Uterus (tissue), 4 donors: Measurements from ENCODE around the gene MEST. TPM values are rescaled to one million over a fixed set of nuclear protein-coding genes. Genes with fewer than 3 reads are reported as not detected.

Source experiments
- DNase-seq, 2 donors: peaks; one replicate each; pipeline ENCODE4 v3.0.0-alpha.2; 2019 to 2020
- H3K27ac ChIP-seq, 2 donors: fragments of 200-600 bp; sonication (generic); 1 replicate in 1 of 2; 2 replicates in 1 of 2; pipeline ENCODE4 v1.5.1; 2016 to 2018
- H3K27me3 ChIP-seq, 2 donors: fragments of 200-600 bp; sonication (generic); one replicate each; pipeline ENCODE4 v1.5.1; 2018 to 2019; ENCODE audit warnings: control low read depth in 1 of 2
- H3K36me3 ChIP-seq, 2 donors: fragments of 200-600 bp; sonication (generic); one replicate each; pipeline ENCODE4 v1.5.1; 2019; ENCODE audit warnings: control low read depth in 1 of 2
- H3K4me1 ChIP-seq, 2 donors: fragments of 200-600 bp; sonication (generic); one replicate each; pipeline ENCODE4 v1.5.1; 2018 to 2019; ENCODE audit warnings: control low read depth in 1 of 2
- H3K4me3 ChIP-seq, 2 donors: fragments of 200-600 bp; sonication (generic); 1 replicate in 1 of 2; 2 replicates in 1 of 2; pipeline ENCODE4 v1.5.1; 2018 to 2019; ENCODE audit warnings: mild to moderate bottlenecking in 1 of 2
- H3K9me3 ChIP-seq, 2 donors: fragments of 200-600 bp; sonication (generic); one replicate each; pipeline ENCODE4 v1.5.1; 2019; ENCODE audit warnings: control low read depth in 1 of 2
- POLR2A ChIP-seq, 2 donors: fragments of 450-650 bp; IDR thresholded peaks; one replicate each; pipeline ENCODE4 v1.6.1; 2016; ENCODE audit warnings: antibody characterized with exemption in 2 of 2, mild to moderate bottlenecking in 1 of 2, moderate library complexity in 1 of 2
- intact Hi-C: fragments of 100-400 bp; cut with DNase I; formaldehyde crosslinking; loops from one replicate; pipeline ENCODE4 v1.15.1; 2023; ENCODE audit warnings: low total_unique reads
- total RNA-seq, 4 donors: library from RNA; depleted of rRNA in 3 of 4; stranded (reverse); fragments of >200 nt in 3 of 4; gene quantifications; one replicate each; pipeline versions ENCODE4 v1.1.0 to v1.2.4, GENCODE V29; 2014 to 2023
- TF ChIP-seq, protein P1 (sequence below), 4 experiments: fragments of 200-600 bp in 2 of 4; fragments of 450-650 bp in 2 of 4; sonication (generic) in 2 of 4; IDR thresholded peaks; one replicate each; pipeline ENCODE4 v1.5.1; 2016 to 2019; ENCODE audit warnings: antibody characterized with exemption in 4 of 4, mild to moderate bottlenecking in 2 of 4, moderate library complexity in 1 of 4
- donor health status: DM: yes; HTN: yes; CAD: no.

MEST gene
- total RNA-seq, 4 donors from 2014 or later, result 7.7 to 462 (median 23.7) TPM

DNA sequence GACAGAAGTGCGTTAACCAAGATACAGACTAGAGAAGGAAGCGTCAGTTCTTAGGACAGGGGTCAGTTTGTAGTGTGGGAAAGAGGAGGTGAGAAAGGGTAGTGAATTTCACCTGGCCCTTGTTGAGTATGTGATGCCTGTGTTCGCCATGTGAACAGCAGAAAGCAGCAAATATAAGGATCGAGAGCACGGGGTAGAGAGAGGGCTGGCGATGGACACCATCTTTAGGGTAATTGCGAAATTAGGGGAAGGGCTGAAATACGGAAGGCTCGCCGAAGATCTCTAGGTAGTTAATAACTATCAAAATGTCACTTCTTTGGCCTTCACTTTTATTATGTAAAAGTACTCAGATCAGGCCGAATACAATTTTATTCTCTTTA lies 6.2 kb upstream of the MEST start:
- no peak for TF ChIP-seq POLR2A (IDR thresholded peaks at IDR 0.05)
- TF ChIP-seq, protein P1, sequence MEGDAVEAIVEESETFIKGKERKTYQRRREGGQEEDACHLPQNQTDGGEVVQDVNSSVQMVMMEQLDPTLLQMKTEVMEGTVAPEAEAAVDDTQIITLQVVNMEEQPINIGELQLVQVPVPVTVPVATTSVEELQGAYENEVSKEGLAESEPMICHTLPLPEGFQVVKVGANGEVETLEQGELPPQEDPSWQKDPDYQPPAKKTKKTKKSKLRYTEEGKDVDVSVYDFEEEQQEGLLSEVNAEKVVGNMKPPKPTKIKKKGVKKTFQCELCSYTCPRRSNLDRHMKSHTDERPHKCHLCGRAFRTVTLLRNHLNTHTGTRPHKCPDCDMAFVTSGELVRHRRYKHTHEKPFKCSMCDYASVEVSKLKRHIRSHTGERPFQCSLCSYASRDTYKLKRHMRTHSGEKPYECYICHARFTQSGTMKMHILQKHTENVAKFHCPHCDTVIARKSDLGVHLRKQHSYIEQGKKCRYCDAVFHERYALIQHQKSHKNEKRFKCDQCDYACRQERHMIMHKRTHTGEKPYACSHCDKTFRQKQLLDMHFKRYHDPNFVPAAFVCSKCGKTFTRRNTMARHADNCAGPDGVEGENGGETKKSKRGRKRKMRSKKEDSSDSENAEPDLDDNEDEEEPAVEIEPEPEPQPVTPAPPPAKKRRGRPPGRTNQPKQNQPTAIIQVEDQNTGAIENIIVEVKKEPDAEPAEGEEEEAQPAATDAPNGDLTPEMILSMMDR (IDR thresholded peaks at IDR 0.05), result no peak
- DNase-seq, result no peak
- Histone ChIP-seq H3K4me1 (no peaks in the 10 kb centered on the region), H3K27me3 (no peaks in the 10 kb centered on the region), H3K36me3 (no peaks in the 10 kb centered on the region), H3K27ac (no peak overlapping the region), H3K4me3 (peak overlapping the region in 1 of 2 donors; percentile 25), H3K9me3 (no peaks in the 10 kb centered on the region)
- intact Hi-C loops, result loop anchor here (10.0 kb wide), 1 partner anchor 211 kb away; no protein-coding TSS in a partner anchor

DNA sequence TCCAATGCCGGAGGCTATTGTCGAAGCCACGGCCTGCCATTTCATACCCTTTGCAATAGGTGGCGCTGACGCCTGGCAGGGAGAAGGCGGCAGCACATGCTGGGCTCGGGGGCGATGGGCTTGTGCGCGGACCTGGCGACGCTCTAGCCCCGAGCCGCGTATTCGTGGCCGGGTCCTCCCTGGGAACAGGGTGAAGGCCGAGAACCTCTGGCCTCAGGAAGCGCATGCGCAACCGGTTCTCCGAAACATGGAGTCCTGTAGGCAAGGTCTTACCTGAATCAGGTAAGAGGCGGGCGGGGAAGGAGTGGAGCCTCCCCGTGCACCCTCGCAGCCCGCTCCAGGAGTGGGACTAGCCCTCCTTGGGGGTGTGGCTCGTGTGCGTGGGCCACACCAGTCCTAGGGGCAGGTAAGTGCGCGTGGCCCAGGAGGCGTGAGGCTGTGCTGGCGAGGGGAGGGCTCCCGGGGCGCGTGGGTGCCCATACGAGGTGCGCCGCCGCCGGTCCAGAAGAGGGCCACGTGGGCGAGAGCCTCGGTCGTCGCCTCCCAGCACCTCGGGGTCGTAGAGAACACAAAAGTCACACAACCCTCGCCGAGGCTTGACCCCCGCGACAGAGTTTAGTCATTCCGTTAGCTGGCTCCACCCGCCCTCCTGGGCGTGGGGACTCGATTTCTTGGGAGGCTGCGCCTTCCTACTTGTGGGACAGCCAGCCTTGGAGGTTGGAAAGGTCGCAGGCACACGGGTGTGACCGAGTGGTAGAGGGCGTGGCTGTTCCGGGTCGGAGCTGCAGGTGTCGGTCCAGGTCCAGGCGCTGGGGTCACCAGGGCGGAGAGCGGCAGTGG lies 5.6 kb upstream of the MEST start:
- intact Hi-C loops, result loop anchor here (10.0 kb wide), 1 partner anchor 212 kb away; no protein-coding TSS in a partner anchor
- peak overlapping the region in 1 of 2 donors; percentile 19 for H3K27ac ChIP-seq

DNA sequence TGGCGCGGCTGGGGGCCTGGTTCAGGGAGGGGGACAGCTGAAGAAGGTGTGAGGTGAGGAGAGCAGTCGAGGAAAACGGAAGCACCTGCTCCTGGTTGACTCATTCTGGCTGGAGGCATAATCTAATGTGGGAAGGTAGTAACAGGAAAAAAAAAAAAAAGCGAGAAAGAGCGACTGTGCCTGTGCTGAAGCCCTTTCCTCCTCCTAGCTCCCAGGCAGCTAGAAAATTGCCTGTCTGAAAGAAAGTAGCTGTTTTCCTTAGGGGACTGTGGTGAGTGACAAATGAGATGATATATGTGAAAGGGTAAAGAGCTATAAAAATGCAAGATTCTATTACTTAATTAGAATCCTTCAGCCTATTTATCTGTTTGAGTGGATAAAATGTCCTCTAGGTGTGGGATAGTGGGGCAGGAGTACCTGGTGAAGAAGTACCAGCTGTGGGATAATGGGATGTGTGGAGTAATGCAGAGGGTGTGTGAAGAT lies 4.9 kb upstream of the MEST start:
- intact Hi-C loops, result loop anchor here (10.0 kb wide), 1 partner anchor 212 kb away; no protein-coding TSS in a partner anchor
- H3K27ac ChIP-seq, result no peak overlapping the region

More for the DNA sequence above, 5.6 kb upstream of the MEST start:
- TF ChIP-seq, protein P1 (IDR thresholded peaks at IDR 0.05), result peak in 3 of 4 experiments; percentile 20 to 33 (median 29)
- TF ChIP-seq POLR2A (IDR thresholded peaks at IDR 0.05), result no peak
- H3K4me1 ChIP-seq, result no peaks in the 10 kb centered on the region
- no peaks in the 10 kb centered on the region for H3K27me3 ChIP-seq
- no peaks in the 10 kb centered on the region for H3K9me3 ChIP-seq
- peak overlapping the region; percentile 22 to 25 for H3K4me3 ChIP-seq
- H3K36me3 ChIP-seq, result no peaks in the 10 kb centered on the region
- DNase-seq, result no peak

DNA sequence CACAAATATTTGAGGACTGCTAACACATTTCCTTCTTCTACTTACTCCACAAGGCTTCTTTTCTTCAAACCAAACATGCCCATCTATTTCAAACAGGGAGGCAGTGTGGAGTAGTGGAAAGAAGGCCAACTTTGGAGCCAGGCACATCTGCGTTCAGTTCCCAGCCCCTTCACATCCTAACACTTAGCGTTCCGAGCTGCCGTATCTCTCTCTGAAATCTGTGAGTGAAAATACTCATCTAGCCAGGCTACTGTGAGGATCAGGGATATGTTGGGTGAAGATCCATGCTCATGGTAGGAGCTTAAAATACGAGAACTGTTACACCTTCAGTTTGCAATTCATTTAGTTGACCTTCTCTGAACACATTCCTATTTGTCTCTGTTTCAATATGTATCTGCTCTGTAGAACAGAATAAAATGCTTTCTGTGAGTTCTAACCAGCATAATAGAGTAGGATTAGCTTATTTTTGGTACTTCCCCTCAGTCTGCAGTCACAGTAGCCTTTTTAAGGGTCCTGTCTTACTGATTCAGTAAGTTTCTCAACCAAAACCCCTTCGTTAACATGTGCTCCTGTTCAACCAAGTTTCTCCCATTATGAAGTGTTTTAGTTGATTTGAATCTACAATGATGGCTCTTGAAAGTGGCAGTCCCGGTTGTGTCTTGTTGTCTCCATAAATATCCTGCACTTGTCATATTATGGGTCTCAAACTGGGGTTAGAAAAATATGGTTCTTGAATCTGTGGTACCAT lies 3.3 kb upstream of the MEST start:
- intact Hi-C loops, result loop anchor here (10.0 kb wide), 1 partner anchor 214 kb away; no protein-coding TSS in a partner anchor
- H3K9me3 ChIP-seq, result no peaks in the 10 kb centered on the region
- H3K27ac ChIP-seq, result peak overlapping the region; percentile 76
- H3K4me3 ChIP-seq, result no peak overlapping the region
- DNase-seq, result no peak
- no peak for TF ChIP-seq POLR2A (IDR thresholded peaks at IDR 0.05)
- TF ChIP-seq, protein P1 (IDR thresholded peaks at IDR 0.05), result no peak
- H3K4me1 ChIP-seq, result no peaks in the 10 kb centered on the region
- no peaks in the 10 kb centered on the region for H3K27me3 ChIP-seq
- no peaks in the 10 kb centered on the region for H3K36me3 ChIP-seq

More for the DNA sequence above, 4.9 kb upstream of the MEST start:
- H3K36me3 ChIP-seq, result no peaks in the 10 kb centered on the region
- no peak for DNase-seq
- no peaks in the 10 kb centered on the region for H3K27me3 ChIP-seq
- H3K9me3 ChIP-seq, result no peaks in the 10 kb centered on the region
- H3K4me1 ChIP-seq, result no peaks in the 10 kb centered on the region
- peak overlapping the region in 1 of 2 donors; percentile 25 for H3K4me3 ChIP-seq
- TF ChIP-seq, protein P1 (IDR thresholded peaks at IDR 0.05), result no peak
- no peak for TF ChIP-seq POLR2A (IDR thresholded peaks at IDR 0.05)
